HG03066 (cell line): Measurements from ENCODE around the gene SLC24A3.

Experiments
- ATAC-seq: cut with Tn5 transposase; IDR thresholded peaks from one replicate; pipeline ENCODE4 v1.9.1; 2021; ENCODE audit warnings: low read depth; ENCODE audit not compliant: unreplicated experiment

Gene SLC24A3

DNA sequence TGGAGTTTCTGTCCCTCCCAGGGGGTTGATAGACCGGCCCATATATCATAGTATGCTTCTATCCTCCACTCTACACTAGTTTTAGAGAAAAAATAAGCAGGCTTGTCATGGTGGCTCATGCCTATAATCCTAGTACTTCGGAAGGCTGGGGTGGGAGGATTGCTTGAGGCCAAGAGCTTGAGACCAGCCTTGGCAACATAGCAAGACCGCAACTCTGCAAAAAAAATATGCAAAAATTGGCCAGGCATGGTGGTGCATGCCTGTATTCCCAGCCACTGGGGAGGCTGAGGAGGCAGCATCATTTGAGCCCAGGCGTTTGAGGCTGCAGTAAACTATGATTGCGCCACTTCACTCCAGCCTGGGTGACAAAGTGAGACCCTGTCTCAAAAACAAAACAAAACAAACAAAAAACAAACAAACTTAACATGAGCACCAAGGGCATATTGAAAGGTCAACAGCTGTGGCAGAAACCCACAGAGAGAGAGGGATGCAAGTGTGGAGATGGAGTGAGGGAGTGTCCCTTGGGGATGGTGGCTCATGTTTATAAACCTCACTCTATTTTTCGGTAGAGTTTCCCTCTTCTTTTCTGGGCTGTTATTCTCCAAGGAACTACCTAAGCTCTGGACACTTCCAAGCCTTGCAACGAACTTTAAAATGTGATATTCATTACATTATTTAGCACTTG, 24.1 kb downstream of the SLC24A3 start:
- ATAC-seq = no peak

- no peak for ATAC-seq
These were observed 29.0 kb downstream of the SLC24A3 start for GRCh38 chr20:19241440-19241839.

DNA sequence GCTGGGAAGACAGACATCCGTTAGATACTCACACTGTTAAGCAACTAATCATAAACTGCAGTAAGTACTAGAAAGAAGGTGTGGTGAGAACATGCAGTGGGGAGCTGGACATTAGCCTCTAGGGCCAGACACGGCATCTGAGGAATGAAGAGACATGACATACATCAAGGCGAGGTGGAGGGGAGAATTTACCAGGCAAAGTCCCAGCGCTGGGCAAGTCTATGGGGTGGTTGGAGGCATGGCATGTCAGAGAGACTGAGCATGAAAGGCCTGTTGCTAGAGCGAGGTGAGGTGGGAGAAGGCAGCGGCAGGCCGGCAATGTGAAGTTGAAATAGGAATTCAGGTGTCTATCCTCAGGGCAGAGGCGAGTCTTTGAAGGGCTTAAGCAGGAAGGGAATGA, 31.8 kb downstream of the SLC24A3 start:
- ATAC-seq = no peak

GRCh38 chr20:19249106-19249879, 36.9 kb downstream of the SLC24A3 start:
- no peak for ATAC-seq

DNA sequence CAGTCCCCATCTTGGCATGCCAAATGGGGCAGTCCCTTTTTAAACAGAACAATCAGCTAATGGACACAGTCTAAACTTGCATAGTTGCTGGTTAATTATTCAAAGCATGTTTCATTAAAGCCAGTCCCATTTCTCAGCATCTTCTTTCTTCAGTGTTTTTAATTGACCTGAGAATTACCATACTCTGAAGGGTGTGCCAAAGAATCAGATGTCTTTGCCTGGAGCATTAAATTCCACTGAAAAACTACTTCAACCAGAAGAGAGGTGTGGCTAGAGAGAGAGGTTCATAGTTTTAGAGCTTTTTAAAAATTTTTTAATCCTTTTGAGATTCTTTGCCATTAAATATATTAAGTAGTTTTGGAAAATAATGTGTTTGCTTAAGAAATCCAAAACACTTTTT, 37.9 kb downstream of the SLC24A3 start:
- ATAC-seq = no peak

GRCh38 chr20:19251506-19251905, 39.1 kb downstream of the SLC24A3 start:
- no peak for ATAC-seq

GRCh38 chr20:19251958-19252357, 39.5 kb downstream of the SLC24A3 start:
- no peak for ATAC-seq

DNA sequence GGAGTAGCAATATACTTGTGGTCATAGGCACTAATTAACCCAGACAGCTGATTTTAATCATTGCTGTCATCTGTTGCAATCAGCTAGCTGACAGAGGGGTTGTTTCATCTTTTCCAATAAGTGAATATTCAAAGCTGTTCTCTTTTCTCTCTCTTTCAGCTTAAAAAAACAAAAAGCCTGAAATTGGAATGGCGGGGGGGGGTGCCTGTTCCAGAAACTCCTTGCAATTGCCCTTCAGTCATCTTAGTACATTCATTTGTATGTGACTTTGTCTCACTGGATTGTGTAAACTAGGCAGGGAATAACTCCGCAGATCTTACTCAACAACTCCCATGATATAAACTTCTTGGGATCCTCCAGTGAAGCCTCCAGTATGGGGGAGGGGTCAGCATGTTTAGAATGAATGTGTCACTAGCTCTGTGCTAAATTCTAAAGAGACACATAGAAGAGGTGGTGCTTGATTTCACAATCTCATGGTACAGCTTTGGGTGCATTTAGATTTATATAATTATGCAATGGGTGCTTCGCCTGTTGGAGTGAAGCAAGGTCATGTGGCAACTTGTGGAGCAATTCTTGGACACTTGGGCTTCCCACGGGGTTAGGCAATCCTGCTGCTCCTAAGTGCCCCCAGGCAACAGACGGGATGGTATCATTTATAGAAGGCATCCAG, 40.1 kb downstream of the SLC24A3 start:
- no peak for ATAC-seq

DNA sequence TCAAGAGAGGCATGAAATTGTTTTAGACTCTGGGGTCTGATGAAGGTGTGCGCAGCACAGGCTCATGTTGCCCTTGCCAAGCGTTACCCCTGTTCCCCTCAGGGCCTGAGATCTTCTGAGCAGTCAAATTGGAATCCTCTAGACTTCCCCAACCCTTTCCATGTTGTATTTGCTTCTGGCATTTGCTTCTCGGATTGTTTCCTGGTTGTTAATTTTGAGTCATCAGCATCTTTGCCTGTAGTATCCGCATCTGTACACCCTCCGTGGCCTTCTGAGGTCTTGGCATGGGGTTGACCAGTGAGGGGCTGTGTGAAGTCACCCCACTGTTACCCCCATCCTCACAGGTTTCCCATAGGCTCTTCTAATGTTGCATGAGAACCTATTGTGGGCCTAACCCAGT, 40.9 kb downstream of the SLC24A3 start:
- ATAC-seq = no peak

- ATAC-seq = no peak
These were observed 41.7 kb downstream of the SLC24A3 start for GRCh38 chr20:19253916-19254820.

DNA sequence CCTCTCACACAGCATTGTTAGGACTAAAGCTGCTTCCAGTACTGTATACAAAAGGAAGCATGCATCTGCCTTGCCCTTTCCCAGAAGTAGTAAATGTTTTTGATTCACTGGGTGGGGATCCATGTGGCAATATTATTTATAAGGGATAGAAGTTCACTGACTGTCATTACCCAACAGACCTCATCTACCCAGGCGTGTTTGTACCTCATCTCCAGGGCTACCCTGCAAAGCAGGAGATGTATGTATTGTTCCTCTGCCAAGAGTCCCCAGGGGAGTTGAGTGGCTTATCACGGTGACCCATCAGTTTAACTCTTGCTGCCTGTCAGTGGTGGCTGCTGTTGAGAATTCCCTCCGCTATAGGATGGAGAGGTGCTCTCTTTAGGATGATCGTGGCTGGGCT, 42.5 kb downstream of the SLC24A3 start:
- ATAC-seq = no peak

DNA sequence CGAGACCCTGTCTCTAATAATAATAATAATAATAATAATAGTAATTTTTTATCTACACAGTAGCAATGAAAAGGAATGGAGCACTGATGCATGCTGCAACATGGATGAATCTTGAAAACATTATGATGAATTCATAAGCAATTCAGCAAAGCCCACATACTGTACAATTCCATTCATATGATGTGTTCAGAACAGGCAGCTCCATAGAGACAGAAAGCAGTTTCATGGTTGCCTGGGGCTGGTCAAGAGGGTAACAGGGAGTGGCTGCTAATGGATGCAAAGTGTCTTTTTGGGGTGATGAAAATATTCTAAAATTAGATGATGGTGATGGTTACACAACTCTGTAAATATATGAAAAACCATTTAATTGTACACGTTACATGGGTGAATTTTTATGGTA, 43.6 kb downstream of the SLC24A3 start:
- no peak for ATAC-seq

- ATAC-seq = no peak
These were observed 44.6 kb downstream of the SLC24A3 start for GRCh38 chr20:19256906-19257595.

GRCh38 chr20:19257865-19258264, 45.4 kb downstream of the SLC24A3 start:
- ATAC-seq = no peak

DNA sequence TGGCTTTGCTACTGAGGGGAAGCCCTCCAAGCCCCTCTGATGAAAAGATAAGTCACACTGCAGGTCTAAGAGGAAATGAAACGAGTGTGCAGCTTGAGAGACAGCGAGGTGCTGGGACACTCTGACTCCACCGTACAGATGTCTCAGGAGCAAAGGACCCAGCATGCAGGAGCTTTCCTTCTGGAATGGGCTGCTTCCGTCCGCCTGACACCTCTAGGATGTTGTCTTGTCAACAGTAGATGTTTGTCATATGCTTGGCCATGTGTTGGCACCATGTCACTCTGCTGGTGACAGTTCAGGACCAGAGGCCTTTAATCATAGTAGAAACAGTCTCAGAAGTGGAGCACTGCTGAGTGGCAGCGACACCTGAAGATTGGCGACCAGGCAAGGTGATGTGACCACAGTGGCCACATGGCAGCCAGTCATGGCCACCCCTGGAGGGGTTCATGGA, 46.7 kb downstream of the SLC24A3 start:
- ATAC-seq = no peak

DNA sequence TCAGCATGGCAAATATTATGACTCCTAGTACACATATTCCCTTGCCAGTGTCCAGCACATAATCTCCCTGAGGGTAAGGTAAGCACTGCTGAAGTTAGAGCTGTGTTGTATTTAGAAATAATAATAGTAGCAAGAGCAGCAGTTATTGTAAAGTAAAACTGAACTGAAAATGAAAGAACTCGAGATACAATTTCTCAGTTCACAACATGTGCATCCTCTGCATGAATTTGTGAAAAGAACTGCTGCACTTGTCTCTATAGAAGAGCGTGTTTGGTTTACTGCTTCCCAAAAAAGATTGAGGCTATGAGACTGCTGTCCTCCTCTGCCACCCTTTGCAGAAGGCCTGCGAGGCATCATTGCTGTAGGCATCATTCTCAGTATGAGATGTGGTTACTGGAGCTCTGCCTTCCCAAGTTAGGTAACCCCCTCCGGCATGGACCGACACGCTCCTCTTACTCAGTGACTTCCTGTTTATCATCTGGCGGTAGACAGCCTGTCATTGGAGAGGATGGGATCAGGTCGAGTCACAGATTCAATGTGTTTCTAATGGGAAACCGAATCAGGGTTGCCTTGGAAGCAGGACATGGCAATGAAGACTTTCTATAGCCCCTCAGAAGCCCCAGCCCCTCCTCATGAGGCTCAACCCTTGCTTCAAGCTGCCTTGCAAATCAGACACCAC, 48.1 kb downstream of the SLC24A3 start:
- no peak for ATAC-seq

DNA sequence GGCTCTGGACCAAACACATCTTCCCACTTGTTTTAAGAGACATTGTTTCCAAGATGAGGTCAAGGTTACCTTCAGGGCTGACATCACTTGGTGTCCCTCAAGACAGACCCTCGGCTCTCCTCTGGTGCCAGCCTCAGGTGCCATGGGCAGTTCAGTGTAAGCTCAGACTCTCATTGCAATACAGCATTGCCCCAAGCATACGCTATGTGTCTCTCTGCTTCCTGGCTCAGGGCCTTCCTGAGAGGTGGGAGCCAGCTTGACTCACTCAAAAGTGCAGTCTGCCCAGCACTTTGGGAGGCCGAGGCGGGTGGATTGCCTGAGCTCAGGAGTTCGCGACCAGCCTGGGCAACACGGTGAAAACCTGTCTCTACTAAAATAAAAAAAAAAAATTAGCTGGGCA, 51.7 kb downstream of the SLC24A3 start:
- ATAC-seq = no peak

DNA sequence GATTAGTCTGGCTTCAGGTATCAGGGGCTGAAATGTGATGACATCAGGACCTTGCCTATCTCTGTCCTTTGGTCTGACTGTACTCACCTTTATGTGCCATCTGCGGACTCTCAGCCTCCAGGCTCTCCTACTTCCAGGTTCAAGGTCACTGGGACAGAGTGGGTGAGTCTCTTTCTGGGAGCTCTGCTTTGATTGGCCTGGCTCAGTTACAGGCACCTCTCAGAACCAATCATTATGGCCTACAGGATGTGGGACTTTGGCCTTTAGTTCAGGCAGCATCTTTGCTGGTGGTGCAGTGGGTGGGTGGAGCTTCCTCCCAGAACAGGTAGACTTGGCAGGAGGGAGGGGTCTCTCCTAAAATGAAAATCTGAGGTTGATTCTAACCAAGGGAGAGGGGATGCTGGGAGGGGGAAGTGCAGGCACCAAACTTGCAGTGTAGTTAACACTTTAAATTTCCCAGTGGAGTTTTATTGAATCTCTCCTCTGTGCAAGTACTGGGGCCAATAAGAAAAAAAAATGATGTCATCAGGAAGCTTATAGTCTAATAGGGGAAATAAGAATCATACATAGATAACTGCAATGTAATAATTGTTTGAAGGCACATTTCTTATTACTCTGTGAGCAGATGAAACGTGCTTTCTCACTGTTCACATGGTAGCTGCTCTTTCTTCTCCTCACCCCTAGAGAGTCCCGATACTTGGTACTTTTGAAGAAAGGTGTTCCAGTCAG, 53.4 kb downstream of the SLC24A3 start:
- ATAC-seq = no peak

GRCh38 chr20:19268426-19268825, 56.0 kb downstream of the SLC24A3 start:
- no peak for ATAC-seq
